Measurements from ENCODE around the gene MAST1. TPM values are rescaled to one million over a fixed set of nuclear protein-coding genes. Genes with fewer than 3 reads are reported as not detected.

Gene MAST1
- total and polyA plus RNA-seq, 2 donors (not counting 1 experiment from before 2014, with no cell fraction given), result 0.39 to 1.1 TPM

GRCh38 chr19:12788682-12789097, 49.6 kb upstream of the MAST1 start:
- ChIA-PET POLR2A (interaction anchor here (0.6 to 4.5 kb wide), 6 partner anchors 11 to 1049 kb away, joined by 3 to 36 read pairs (median 4); partner anchors contain the start of gene FBXW9), CTCF (interaction anchor here (0.5 to 5.0 kb wide), 5 partner anchors 8 to 188 kb away, joined by 3 to 65 read pairs (median 4); no protein-coding TSS in a partner anchor)
- H3K27me3 ChIP-seq (replicated peaks in 1 of 4; ENCODE audit: control extremely low read depth in 1 of 4, control insufficient read depth in 3 of 4, insufficient read depth in 4 of 4, low read length in 3 of 4), result no peaks in the 10 kb centered on the region
- H3K4me1 ChIP-seq (ENCODE audit: control insufficient read depth in 2 of 2, insufficient read depth in 2 of 2, low read length in 2 of 2), result peaks cover 56 to 67% of the 10 kb centered on the region in 2 donors
- H3K27me3 Mint-ChIP-seq, result no peaks in the 10 kb centered on the region
- peak overlapping the region; percentile 38 to 99 (median 67) for H3K4me3 ChIP-seq (ENCODE audit: control extremely low read depth in 1 of 5, extremely low read depth in 1 of 5, insufficient read depth in 1 of 5, low read depth in 2 of 5, low read length in 4 of 5)
- TF ChIP-seq, protein P1, sequence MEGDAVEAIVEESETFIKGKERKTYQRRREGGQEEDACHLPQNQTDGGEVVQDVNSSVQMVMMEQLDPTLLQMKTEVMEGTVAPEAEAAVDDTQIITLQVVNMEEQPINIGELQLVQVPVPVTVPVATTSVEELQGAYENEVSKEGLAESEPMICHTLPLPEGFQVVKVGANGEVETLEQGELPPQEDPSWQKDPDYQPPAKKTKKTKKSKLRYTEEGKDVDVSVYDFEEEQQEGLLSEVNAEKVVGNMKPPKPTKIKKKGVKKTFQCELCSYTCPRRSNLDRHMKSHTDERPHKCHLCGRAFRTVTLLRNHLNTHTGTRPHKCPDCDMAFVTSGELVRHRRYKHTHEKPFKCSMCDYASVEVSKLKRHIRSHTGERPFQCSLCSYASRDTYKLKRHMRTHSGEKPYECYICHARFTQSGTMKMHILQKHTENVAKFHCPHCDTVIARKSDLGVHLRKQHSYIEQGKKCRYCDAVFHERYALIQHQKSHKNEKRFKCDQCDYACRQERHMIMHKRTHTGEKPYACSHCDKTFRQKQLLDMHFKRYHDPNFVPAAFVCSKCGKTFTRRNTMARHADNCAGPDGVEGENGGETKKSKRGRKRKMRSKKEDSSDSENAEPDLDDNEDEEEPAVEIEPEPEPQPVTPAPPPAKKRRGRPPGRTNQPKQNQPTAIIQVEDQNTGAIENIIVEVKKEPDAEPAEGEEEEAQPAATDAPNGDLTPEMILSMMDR (IDR thresholded peaks at IDR 0.05), result no peak
- TF ChIP-seq EZH2 (IDR thresholded peaks at IDR 0.05; ENCODE audit: borderline replicate concordance, insufficient read depth, low read depth, low read length, poor library complexity, severe bottlenecking), result no peak
- peaks cover 0 to 4% of the 10 kb centered on the region in 2 experiments for H3K36me3 ChIP-seq (replicated peaks in 1 of 2; ENCODE audit: control extremely low read depth in 1 of 2, control insufficient read depth in 1 of 2, extremely low read depth in 1 of 2, insufficient read depth in 2 of 2, low read length in 1 of 2)
- H2AFZ ChIP-seq (ENCODE audit: insufficient read depth, low read depth, low read length, poor library complexity, severe bottlenecking), result no peak overlapping the region
- H3K27ac ChIP-seq (ENCODE audit: low read length in 2 of 2), result peak overlapping the region; percentile 95 to 97
- peaks cover 33% of the 10 kb centered on the region for H3K4me1 Mint-ChIP-seq
- peaks cover 20% of the 10 kb centered on the region for H3K79me2 ChIP-seq (ENCODE audit: control insufficient read depth, insufficient read depth, low read length)
- 0% methylated on average over 5 of the region's 12 CpGs for WGBS (ENCODE audit: insufficient coverage)
- no peak for ATAC-seq (ENCODE audit: low read depth)
- H3K4me3 Mint-ChIP-seq, result peak overlapping the region; percentile 92
- peak; percentile 90 for DNase-seq
- H3K9me3 ChIP-seq (ENCODE audit: control extremely low read depth in 1 of 3, control insufficient read depth in 2 of 3, insufficient read depth in 1 of 3, low read length in 2 of 3), result no peaks in the 10 kb centered on the region
- peak overlapping the region; percentile 91 for H3K4me2 ChIP-seq (replicated peaks; ENCODE audit: low read depth, low read length, poor library complexity, severe bottlenecking)
- peaks cover 19% of the 10 kb centered on the region for H4K20me1 ChIP-seq (ENCODE audit: control insufficient read depth, insufficient read depth, low read length, poor library complexity, severe bottlenecking)
- no peaks in the 10 kb centered on the region for H3K9me3 Mint-ChIP-seq (ENCODE audit: insufficient read depth)
- H3K9ac ChIP-seq (ENCODE audit: low read length), result peak overlapping the region; percentile 86
- H3K27ac Mint-ChIP-seq, result peak overlapping the region; percentile 97
- intact Hi-C loops (cut with micrococcal nuclease), result loop anchor here (5.0 kb wide), 1 partner anchor 1206 kb away; no protein-coding TSS in a partner anchor
